SU-DHL-6 (cell line): ENCODE measurements around the gene HFM1.

Source experiments
- H2AFZ ChIP-seq: fragments of 200-600 bp; sonication (generic); 2 replicates; pipeline ENCODE4 v1.6.1; 2014; ENCODE audit warnings: low read depth, mild to moderate bottlenecking, moderate library complexity, mixed read lengths, antibody characterized with exemption, low read length; ENCODE audit not compliant: severe bottlenecking
- H3F3A ChIP-seq: fragments of 200-600 bp; shearing (Covaris generic); 2 replicates; pipeline ENCODE4 v1.6.0; 2016; ENCODE audit warnings: antibody characterized with exemption, mild to moderate bottlenecking; ENCODE audit not compliant: insufficient read depth
- H3K27ac ChIP-seq: fragments of 200-600 bp; sonication (generic); 2 replicates; pipeline ENCODE4 v1.5.1; 2016; ENCODE audit warnings: low read depth, mild to moderate bottlenecking, low read length, moderate library complexity, mixed read lengths
- H3K27me3 ChIP-seq: fragments of 200-600 bp; sonication (generic), shearing (Covaris generic); 2 replicates; pipeline ENCODE4 v1.6.0; 2014; ENCODE audit warnings: mild to moderate bottlenecking, low read length
- H3K36me3 ChIP-seq: fragments of 200-600 bp; sonication (generic); 2 replicates; pipeline ENCODE4 v1.6.1; 2014; ENCODE audit warnings: mild to moderate bottlenecking, low read length, mixed read lengths
- H3K4me2 ChIP-seq: fragments of 300-600, 200-600 bp; shearing (Covaris generic), sonication (generic); 2 replicates; pipeline ENCODE4 v1.6.0; 2014; ENCODE audit warnings: low read length, low read depth, mild to moderate bottlenecking; ENCODE audit not compliant: poor library complexity, severe bottlenecking
- H3K4me3 ChIP-seq: fragments of 200-600 bp; sonication (generic); 2 replicates; pipeline ENCODE4 v1.5.1; 2014; ENCODE audit warnings: antibody characterized with exemption, low read length, mild to moderate bottlenecking, mixed read lengths; ENCODE audit not compliant: insufficient read depth, poor library complexity, severe bottlenecking
- H3K79me2 ChIP-seq: fragments of 200-600 bp; sonication (generic); 2 replicates; pipeline ENCODE4 v1.6.1; 2014; ENCODE audit warnings: mild to moderate bottlenecking, low read length, moderate library complexity; ENCODE audit not compliant: insufficient read depth
- H3K9ac ChIP-seq: fragments of 200-600 bp; sonication (generic); 2 replicates; pipeline ENCODE4 v1.7.0; 2014; ENCODE audit warnings: mild to moderate bottlenecking, low read length
- H3K9me2 ChIP-seq: fragments of 200-600 bp; sonication (generic); replicated peaks from 2 replicates; pipeline ENCODE4 v1.6.1; 2014; ENCODE audit warnings: low read length; ENCODE audit not compliant: insufficient read depth
- H3K9me3 ChIP-seq: fragments of 200-600 bp; sonication (generic); 2 replicates; pipeline ENCODE4 v1.6.1; 2014; ENCODE audit warnings: low read length, mixed read lengths; ENCODE audit not compliant: insufficient read depth
- H4K20me1 ChIP-seq: fragments of 200-600 bp; sonication (generic); 2 replicates; pipeline ENCODE4 v1.6.1; 2014; ENCODE audit warnings: low read depth, mild to moderate bottlenecking, antibody characterized with exemption, low read length, moderate library complexity, mixed read lengths
- EZH2phosphoT487 ChIP-seq: fragments of 200-600 bp; sonication (generic), shearing (Covaris generic); conservative IDR thresholded peaks from 2 replicates; pipeline ENCODE4 v1.6.1; 2018; ENCODE audit warnings: mild to moderate bottlenecking, antibody characterized with exemption, low read length, moderate library complexity, mixed read lengths
- TF ChIP-seq, protein P1 (sequence below): fragments of 200-600 bp; sonication (generic); IDR thresholded peaks from one replicate; pipeline ENCODE4 v1.5.1; 2017; ENCODE audit warnings: antibody characterized with exemption, mild to moderate bottlenecking, low read length, moderate library complexity; ENCODE audit not compliant: insufficient read depth, poor library complexity, severe bottlenecking

HFM1 gene

GRCh38 chr1:91311672-91312071 is 93.0 kb downstream of the HFM1 start:
- no peaks in the 10 kb centered on the region for H3K27me3 ChIP-seq
- H3K4me2 ChIP-seq, result no peak overlapping the region
- H4K20me1 ChIP-seq, result no peaks in the 10 kb centered on the region
- H3K4me3 ChIP-seq, result no peak overlapping the region
- no peak overlapping the region for H3K27ac ChIP-seq
- no peaks in the 10 kb centered on the region for H3F3A ChIP-seq
- TF ChIP-seq, protein P1, sequence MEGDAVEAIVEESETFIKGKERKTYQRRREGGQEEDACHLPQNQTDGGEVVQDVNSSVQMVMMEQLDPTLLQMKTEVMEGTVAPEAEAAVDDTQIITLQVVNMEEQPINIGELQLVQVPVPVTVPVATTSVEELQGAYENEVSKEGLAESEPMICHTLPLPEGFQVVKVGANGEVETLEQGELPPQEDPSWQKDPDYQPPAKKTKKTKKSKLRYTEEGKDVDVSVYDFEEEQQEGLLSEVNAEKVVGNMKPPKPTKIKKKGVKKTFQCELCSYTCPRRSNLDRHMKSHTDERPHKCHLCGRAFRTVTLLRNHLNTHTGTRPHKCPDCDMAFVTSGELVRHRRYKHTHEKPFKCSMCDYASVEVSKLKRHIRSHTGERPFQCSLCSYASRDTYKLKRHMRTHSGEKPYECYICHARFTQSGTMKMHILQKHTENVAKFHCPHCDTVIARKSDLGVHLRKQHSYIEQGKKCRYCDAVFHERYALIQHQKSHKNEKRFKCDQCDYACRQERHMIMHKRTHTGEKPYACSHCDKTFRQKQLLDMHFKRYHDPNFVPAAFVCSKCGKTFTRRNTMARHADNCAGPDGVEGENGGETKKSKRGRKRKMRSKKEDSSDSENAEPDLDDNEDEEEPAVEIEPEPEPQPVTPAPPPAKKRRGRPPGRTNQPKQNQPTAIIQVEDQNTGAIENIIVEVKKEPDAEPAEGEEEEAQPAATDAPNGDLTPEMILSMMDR, result no peak
- no peak for TF ChIP-seq EZH2phosphoT487
- H3K9me3 ChIP-seq, result peaks cover 3% of the 10 kb centered on the region; the same call in 1 of the 2 replicates
- H3K79me2 ChIP-seq, result no peaks in the 10 kb centered on the region
- H3K9ac ChIP-seq, result no peak overlapping the region
- no peaks in the 10 kb centered on the region for H3K36me3 ChIP-seq
- no peak overlapping the region for H2AFZ ChIP-seq
- H3K9me2 ChIP-seq, result no peaks in the 10 kb centered on the region

DNA sequence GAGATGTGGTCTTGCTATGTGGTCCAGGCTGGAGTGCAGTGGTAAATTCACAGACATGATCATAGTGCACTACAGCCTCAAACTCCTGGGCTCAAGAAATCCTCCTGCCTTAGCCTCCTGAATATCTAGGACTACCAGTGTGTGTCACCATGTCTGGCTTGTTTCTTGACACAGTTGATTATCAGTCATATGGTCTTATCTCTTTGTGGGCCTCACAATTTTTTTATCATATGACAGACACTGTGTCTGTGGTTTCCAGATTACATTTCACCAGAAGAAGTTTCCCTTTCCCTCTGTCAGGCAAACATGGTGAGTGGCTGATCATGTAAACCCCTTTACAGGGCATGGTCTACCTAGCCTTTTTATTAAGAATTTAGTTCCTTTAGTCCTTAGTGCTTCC is 96.1 kb downstream of the HFM1 start:
- TF ChIP-seq EZH2phosphoT487, result no peak
- TF ChIP-seq, protein P1, result no peak
- H3K9ac ChIP-seq, result no peak overlapping the region
- no peaks in the 10 kb centered on the region for H3K36me3 ChIP-seq
- H2AFZ ChIP-seq, result no peak overlapping the region
- no peak overlapping the region for H3K4me3 ChIP-seq
- no peaks in the 10 kb centered on the region for H3K79me2 ChIP-seq
- H3K27ac ChIP-seq, result no peak overlapping the region
- H3K9me3 ChIP-seq, result peaks cover 3% of the 10 kb centered on the region; the same call in 1 of the 2 replicates
- no peaks in the 10 kb centered on the region for H3F3A ChIP-seq
- H3K27me3 ChIP-seq, result no peaks in the 10 kb centered on the region
- H3K9me2 ChIP-seq, result no peaks in the 10 kb centered on the region
- no peaks in the 10 kb centered on the region for H4K20me1 ChIP-seq
- no peak overlapping the region for H3K4me2 ChIP-seq

GRCh38 chr1:91307784-91308409 is 96.7 kb downstream of the HFM1 start:
- no peak overlapping the region for H3K9ac ChIP-seq
- H3K9me3 ChIP-seq, result peaks cover 3% of the 10 kb centered on the region; the same call in 1 of the 2 replicates
- H3K79me2 ChIP-seq, result no peaks in the 10 kb centered on the region
- TF ChIP-seq, protein P1, result no peak
- TF ChIP-seq EZH2phosphoT487, result no peak
- H2AFZ ChIP-seq, result no peak overlapping the region
- H4K20me1 ChIP-seq, result no peaks in the 10 kb centered on the region
- no peaks in the 10 kb centered on the region for H3K27me3 ChIP-seq
- H3K4me2 ChIP-seq, result no peak overlapping the region
- no peak overlapping the region for H3K4me3 ChIP-seq
- no peaks in the 10 kb centered on the region for H3K36me3 ChIP-seq
- H3K9me2 ChIP-seq, result no peaks in the 10 kb centered on the region
- no peaks in the 10 kb centered on the region for H3F3A ChIP-seq
- no peak overlapping the region for H3K27ac ChIP-seq
